Skin epidermis (tissue), 12 donors: Measurements from ENCODE around the gene APPL1.

ENCODE experiments used
- H3K27ac ChIP-seq, 21 experiments: fragments of 200-600 bp; sonication (generic) in 11 of 21; one replicate each; pipeline ENCODE4 v1.5.0; 2020; ENCODE audit warnings: mild to moderate bottlenecking in 3 of 21, inconsistent platforms in 2 of 21, moderate library complexity in 2 of 21
- H3K4me3 ChIP-seq, 7 experiments: fragments of 200-600 bp; sonication (generic) in 2 of 7; one replicate each; pipeline ENCODE4 v1.5.0; 2020; ENCODE audit warnings: inconsistent platforms in 2 of 7, mild to moderate bottlenecking in 2 of 7, moderate library complexity in 1 of 7

The APPL1 gene

DNA sequence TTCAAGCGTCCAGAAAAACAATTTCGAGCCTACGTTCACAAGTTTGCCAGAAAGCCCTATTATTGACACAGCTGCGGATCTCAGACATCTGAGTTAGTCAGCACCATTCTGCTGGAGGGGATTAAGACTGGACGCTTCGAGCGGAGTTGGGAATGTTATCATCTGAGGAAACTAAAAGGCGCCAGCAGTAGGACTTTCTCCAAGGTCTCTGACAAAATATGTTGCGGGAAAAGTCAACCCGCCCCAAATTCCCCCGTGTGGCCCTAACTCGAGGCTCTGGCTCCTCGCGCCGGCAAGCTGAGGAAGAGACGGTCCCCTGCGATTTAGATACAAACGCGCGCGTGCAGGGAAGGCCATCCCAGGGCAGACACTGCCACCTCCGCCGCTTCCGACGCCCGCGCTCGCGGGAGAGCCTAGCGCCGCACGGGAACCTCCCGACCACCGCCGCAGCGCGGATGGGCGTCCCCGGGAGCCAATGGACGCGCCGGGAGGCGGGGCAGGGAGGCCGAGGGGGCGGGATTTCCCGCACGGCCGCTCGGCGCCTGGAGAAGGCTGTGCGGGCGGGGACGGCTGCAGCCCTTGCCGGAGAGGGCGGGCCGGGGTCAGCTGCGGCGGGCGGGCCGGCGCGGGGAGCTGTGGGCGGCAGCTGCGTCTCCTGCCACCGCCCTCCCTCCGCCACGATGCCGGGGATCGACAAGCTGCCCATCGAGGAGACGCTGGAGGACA is at the start of gene APPL1:
Gene APPL1 (plus strand): TSS at position 526 of the 726 bp plus-strand sequence. CDS start 155 bp downstream, at position 681.
- Histone ChIP-seq H3K4me3 (peak within 1 kb of the TSS; percentile 65 to 95 (median 86)), H3K27ac (peak within 1 kb of the TSS; percentile 72 to 97 (median 88))

- no peak overlapping the region for H3K4me3 ChIP-seq
Observed at GRCh38 chr3:57179580-57180410, 47.7 kb upstream of the APPL1 start.

DNA sequence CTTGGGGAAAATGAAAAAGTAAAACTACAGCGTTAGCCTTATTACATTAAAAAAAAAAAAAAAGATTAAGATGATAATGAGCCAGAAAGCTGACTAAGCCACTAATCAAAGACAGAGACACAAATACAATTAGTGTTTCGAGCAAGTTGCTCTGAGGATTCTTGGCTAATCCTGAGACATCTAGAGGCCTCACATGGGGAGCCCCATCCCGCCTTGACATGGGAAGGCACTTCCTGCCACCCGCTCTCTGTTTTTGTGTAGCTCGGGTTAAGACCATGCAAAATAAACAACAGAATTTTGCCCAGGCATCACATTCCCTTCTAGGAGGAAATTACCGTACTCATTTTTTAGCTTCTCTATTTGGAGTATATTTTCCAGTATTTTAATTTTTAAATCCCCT is 43.0 kb upstream of the APPL1 start:
- H3K4me3 ChIP-seq = no peak overlapping the region

More at GRCh38 chr3:57179580-57180410, 47.7 kb upstream of the APPL1 start:
- H3K27ac ChIP-seq = no peak overlapping the region

DNA sequence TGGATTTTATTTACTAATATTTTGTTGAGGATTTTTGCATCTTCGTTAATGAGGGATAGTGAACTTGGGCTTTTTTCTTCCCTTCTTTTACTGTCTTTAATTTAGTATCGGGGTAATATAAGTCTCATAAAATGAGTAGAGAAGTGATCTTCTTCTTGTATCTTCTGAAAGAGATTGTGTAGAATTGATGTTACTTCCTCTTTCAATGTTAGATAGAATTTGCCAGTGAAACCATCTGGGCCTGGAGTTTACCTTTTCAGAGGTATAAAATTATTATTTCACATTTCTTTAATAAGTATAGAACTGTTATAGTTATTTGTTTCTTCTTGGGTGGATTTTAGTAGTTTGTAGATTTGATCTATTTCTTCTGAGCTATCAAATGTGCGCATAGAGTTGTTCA is 35.5 kb upstream of the APPL1 start:
- no peak overlapping the region for H3K4me3 ChIP-seq
- H3K27ac ChIP-seq = no peak overlapping the region

More for the DNA sequence above, 43.0 kb upstream of the APPL1 start:
- no peak overlapping the region for H3K27ac ChIP-seq

- no peak overlapping the region for H3K27ac ChIP-seq
- H3K4me3 ChIP-seq = no peak overlapping the region
Observed at GRCh38 chr3:57194641-57195040, 32.9 kb upstream of the APPL1 start.

DNA sequence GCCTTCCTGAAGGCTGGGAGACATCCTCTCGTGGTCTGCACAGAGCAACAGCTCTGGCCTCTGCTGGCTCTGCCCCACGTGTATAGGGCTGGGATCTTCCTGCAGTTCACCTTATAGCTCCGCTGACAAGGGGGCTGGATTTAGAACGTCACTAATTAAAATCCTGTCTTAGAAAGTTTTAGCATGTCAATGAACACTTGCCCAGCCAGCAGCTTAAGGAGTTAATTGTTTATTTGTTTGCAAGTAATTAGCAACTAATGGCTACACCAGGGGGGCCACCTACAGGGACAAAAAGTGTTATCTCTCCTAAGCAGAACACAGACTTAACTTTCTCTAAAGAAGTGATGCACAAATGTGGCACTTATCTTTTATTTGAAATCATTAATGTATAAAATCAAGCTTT is 27.6 kb upstream of the APPL1 start, which contains the start of gene HESX1:
Gene HESX1 (minus strand): TSS at position 84 of the 403 bp plus-strand sequence. CDS start 60 bp downstream, at position 24.
- no peak within 1 kb of the TSS for H3K4me3 ChIP-seq

DNA sequence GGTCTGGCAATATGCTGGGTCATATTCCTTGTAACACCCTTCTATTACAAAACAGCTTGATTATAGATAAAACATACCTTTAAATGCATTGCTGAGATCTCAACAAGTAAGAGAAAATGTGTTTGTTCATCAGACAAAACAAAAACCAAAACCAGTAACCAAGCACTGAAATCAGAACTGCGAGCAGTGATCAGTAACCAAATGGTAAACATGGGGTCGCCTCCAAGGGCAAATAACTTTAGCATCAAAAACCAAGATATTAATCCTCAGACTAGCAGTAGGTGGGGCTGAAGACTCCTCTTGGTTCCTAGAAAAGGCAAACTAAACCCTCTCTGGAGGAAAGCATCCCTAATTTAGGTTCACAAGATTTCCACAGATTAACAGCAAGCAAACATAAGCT is 21.1 kb upstream of the APPL1 start:
- no peak overlapping the region for H3K4me3 ChIP-seq
- H3K27ac ChIP-seq = no peak overlapping the region

More for the DNA sequence above, 27.6 kb upstream of the APPL1 start, which contains the start of gene HESX1:
- H3K27ac ChIP-seq = no peak within 1 kb of the TSS

GRCh38 chr3:57221883-57222282 is 5.6 kb upstream of the APPL1 start:
- H3K4me3 ChIP-seq = no peak overlapping the region
- H3K27ac ChIP-seq = no peak overlapping the region

DNA sequence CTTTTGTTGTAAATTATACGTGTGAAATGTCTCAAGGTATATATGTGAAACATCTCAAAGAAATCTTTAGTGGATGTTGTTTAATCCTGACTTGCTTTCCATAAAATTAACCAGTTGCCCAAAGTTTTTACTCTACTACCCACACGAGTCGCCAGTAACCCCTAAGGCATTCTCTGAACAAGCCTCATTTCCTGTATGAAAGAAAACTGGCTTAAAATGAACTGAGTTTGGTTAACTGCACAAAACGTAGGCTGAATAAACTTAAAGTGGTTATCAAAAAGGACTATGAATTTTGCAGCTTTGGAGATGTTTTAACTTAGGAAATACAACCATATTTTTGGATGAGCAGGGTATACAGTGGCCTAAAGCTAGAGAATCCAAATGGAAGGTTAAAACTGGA is 2.7 kb upstream of the APPL1 start:
- Histone ChIP-seq H3K4me3 (no peak overlapping the region), H3K27ac (no peak overlapping the region)

DNA sequence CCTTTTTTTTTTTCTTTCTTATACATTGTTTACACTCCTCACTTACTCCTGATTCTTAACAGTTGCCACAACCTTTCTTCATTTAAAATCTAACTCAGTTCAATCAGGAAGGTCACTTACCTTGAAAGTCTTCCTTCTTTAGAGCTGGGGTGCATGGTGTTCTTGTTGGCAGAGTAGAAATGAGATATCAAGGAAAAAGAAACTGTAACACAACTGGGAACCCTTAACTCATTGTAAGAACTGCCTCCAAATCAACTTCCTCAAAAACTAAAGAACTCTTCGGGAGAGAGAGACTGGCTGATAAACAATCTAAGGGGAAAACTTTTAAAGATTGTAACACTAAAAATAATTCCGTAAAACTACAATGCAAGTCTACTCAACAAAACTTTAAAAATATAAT is 1.4 kb upstream of the APPL1 start:
- Histone ChIP-seq H3K27ac (no peak overlapping the region), H3K4me3 (no peak overlapping the region)

DNA sequence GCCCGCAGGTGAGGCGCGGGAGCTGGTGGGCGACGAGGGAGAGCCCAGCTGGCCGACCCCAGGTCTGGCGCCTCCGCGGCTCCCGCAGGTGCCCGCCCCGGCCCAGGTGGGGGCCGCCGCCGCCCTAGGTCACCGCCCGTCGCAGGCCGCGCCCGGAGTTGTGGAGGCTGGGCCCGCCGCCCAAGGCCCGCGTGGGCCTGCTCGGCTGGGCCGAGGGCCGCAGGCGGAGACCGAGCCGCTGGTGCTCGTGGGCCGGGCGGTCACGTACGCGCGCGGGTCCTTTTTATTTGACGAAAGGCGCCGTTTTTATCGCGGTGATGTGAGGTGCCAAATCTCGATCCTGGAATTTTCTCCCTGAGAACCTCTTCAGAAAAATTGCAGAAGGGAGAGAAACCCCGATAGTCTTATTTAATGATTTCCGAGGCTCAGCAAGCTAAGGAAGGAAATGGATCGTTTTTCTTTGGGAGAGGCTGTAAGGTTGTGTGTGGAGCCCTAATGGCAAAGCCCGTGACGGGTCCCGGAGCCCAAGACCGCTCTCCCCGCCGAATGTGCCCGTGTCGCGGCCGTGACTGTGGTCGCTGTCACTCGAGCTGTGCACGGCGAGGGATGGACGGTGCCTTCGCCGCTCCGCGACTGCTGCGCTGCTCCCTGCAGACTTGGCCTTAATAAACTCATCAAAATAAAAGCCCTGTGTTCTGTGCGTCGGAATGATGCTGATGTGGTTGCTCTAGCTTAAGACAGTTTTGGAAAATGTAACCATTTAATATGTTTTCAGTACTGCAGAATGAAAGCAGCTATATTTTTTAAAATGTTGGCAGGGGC is 612 bp downstream of the APPL1 start:
- Histone ChIP-seq H3K4me3 (peak overlapping the region; percentile 65 to 95 (median 86)), H3K27ac (peak overlapping the region; percentile 72 to 97 (median 88))

GRCh38 chr3:57230006-57230405 is 2.5 kb downstream of the APPL1 start:
- Histone ChIP-seq H3K27ac (no peak overlapping the region), H3K4me3 (no peak overlapping the region)

GRCh38 chr3:57233799-57234198 is 6.3 kb downstream of the APPL1 start:
- H3K27ac ChIP-seq = peak overlapping the region in 1 of 21 experiments; percentile 17
- H3K4me3 ChIP-seq = no peak overlapping the region

- Histone ChIP-seq H3K4me3 (no peak overlapping the region), H3K27ac (peak overlapping the region in 2 of 21 experiments; percentile 39 to 43)
Observed at GRCh38 chr3:57234613-57235575, 7.4 kb downstream of the APPL1 start.

- Histone ChIP-seq H3K4me3 (no peak overlapping the region), H3K27ac (no peak overlapping the region)
Observed at GRCh38 chr3:57244946-57245345, 17.4 kb downstream of the APPL1 start.

GRCh38 chr3:57252404-57252803 is 24.9 kb downstream of the APPL1 start:
- H3K27ac ChIP-seq = no peak overlapping the region
- H3K4me3 ChIP-seq = no peak overlapping the region

- H3K4me3 ChIP-seq = no peak overlapping the region
- no peak overlapping the region for H3K27ac ChIP-seq
Observed at GRCh38 chr3:57256844-57257243, 29.3 kb downstream of the APPL1 start.

DNA sequence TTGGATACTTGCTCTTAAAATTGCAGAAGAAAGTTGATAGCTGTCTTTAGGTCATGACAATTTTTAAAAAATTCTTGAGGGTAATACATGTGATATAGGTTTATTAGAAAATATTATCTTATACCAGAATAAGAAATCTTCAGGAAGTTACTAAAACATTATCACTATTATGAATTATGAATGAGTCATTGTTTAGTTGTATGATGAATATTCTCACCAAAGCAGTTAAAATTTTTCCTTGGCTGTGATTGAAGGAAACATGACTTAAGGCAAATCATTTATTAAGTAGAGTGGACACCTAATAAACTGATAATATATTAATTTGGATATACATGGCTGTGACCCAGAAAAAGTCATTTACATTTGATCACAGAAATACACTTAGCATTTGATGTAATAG is 30.1 kb downstream of the APPL1 start:
- Histone ChIP-seq H3K27ac (no peak overlapping the region), H3K4me3 (no peak overlapping the region)

- H3K4me3 ChIP-seq = no peak overlapping the region
- H3K27ac ChIP-seq = no peak overlapping the region
Observed at GRCh38 chr3:57261119-57261518, 33.6 kb downstream of the APPL1 start.
